Stimulated activated effector memory CD8-positive, alpha-beta T cell treated with anti-CD3 and anti-CD28 coated beads, Interleukin-12 subunit alpha, Interleukin-12 subunit beta, amount 100 ng/mL, for 72 hours (primary cell): Measurements from ENCODE around the gene NUPR1.
"Not testable (repeated sequence)": the region's sequence is repeated elsewhere in the genome, so short reads cannot be mapped to it uniquely, and the experiment has no call there.

ENCODE experiments used
- ATAC-seq: fragments of 150-1000 bp; cut with Tn5 transposase; 2 replicates; pipeline ENCODE4 v1.10.0; 2021
- DNase-seq, 2 donors: peaks; one replicate each; pipeline ENCODE4 v3.0.0; 2021 to 2022; ENCODE audit warnings: low spot score in 2 of 2
- H3K27ac Mint-ChIP-seq: one replicate; pipeline ENCODE4 v1.8.0; 2022; ENCODE audit warnings: mild to moderate bottlenecking, mixed read lengths
- H3K36me3 Mint-ChIP-seq: one replicate; pipeline ENCODE4 v1.8.0; 2022; ENCODE audit warnings: mild to moderate bottlenecking, mixed read lengths
- H3K4me1 Mint-ChIP-seq: one replicate; pipeline ENCODE4 v1.8.0; 2022; ENCODE audit warnings: mixed read lengths
- H3K4me3 Mint-ChIP-seq: one replicate; pipeline ENCODE4 v1.8.0; 2022; ENCODE audit warnings: mild to moderate bottlenecking, mixed read lengths
- H3K9me3 Mint-ChIP-seq: one replicate; pipeline ENCODE4 v1.8.0; 2022; ENCODE audit warnings: mixed read lengths

Gene NUPR1

GRCh38 chr16:28540346-28540745 is 1.6 kb upstream of the NUPR1 start:
- Mint-ChIP-seq H3K27ac (no peak overlapping the region), H3K4me3 (no peak overlapping the region), H3K9me3 (peaks cover 3% of the 10 kb centered on the region), H3K4me1 (peaks cover 18% of the 10 kb centered on the region), H3K36me3 (no peaks in the 10 kb centered on the region)
- DNase-seq (no peak), ATAC-seq (no peak)

GRCh38 chr16:28537964-28538732 is 626 bp downstream of the NUPR1 start:
- peaks cover 31% of the 10 kb centered on the region for H3K4me1 Mint-ChIP-seq
- peaks cover 3% of the 10 kb centered on the region for H3K9me3 Mint-ChIP-seq
- no peak for ATAC-seq
- DNase-seq = no peak
- peak overlapping the region; percentile 5 for H3K27ac Mint-ChIP-seq
- H3K4me3 Mint-ChIP-seq = no peak overlapping the region
- no peaks in the 10 kb centered on the region for H3K36me3 Mint-ChIP-seq

DNA sequence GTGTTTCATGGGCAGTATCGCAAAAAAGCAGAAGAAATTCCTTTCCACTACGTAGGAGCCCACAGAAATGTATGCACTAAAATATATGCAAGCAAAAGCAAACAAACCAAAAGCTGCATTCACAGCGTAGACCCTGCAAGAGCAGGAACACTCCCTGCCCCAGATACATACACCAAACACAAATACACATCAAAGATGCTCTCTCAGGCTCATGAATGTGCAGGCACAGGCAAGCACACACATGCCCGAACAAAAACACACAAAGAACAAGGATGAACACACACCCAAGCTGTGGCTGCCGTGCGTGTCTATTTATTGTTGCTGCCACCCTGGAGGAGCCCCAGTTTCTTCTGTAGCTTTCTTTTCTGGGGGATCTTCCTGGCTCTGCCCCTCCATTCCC is 1.7 kb downstream of the NUPR1 start:
- ATAC-seq (no peak), DNase-seq (no peak)
- Mint-ChIP-seq H3K4me3 (no peak overlapping the region), H3K9me3 (peaks cover 3% of the 10 kb centered on the region), H3K36me3 (no peaks in the 10 kb centered on the region), H3K4me1 (peaks cover 33% of the 10 kb centered on the region), H3K27ac (peak overlapping the region; percentile 77)

DNA sequence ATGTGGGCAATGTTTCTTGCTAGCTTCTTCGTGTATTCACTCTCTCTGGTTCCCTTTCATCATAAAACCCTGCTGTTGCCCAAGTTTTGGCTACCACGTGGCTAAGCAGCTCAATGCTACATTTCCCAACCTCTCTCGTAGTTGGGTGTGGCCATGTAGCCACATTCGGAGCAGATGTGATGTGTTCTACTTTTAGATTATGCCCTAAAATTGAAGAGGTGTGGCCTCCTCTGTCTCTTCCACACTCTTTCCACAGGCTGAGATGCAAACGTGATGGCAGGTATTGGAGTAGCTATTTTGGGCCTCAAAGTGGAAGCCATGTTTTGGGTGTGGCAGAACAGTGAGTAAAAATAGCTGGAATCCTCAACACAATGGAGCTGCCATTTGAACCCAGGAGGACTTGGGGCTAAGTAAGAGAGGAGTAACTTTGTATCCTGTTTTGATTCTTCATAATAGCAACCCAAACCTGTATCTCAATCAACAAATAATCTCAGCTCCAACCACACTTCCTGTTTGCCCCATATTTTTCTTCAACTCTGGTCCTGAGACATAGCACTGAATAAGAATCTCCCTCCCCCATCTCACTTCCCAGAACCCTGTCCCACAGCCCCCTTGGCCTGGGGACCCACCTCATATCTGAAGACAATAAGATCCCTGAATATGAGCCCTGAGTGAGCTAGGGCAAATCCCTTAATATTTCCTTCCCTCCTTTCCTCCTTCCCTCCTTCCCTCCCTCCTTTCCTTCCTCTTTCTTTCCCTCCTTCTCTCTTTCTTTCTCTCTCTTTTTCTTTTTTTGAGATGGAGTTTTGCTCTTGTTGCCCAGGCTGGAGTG is 4.0 kb downstream of the NUPR1 start:
- peaks cover 36% of the 10 kb centered on the region for H3K4me1 Mint-ChIP-seq
- H3K27ac Mint-ChIP-seq = peak overlapping the region; percentile 89
- H3K36me3 Mint-ChIP-seq = no peaks in the 10 kb centered on the region
- no peak for ATAC-seq
- peak overlapping the region; percentile 36 for H3K4me3 Mint-ChIP-seq
- DNase-seq = no peak
- H3K9me3 Mint-ChIP-seq = peaks cover 3% of the 10 kb centered on the region

GRCh38 chr16:28532940-28533647 is 5.7 kb downstream of the NUPR1 start:
- no peak for ATAC-seq
- DNase-seq = no peak
- Mint-ChIP-seq H3K4me3 (no peak overlapping the region), H3K4me1 (peaks cover 35% of the 10 kb centered on the region), H3K36me3 (no peaks in the 10 kb centered on the region), H3K27ac (no peak overlapping the region), H3K9me3 (peaks cover 3% of the 10 kb centered on the region)

DNA sequence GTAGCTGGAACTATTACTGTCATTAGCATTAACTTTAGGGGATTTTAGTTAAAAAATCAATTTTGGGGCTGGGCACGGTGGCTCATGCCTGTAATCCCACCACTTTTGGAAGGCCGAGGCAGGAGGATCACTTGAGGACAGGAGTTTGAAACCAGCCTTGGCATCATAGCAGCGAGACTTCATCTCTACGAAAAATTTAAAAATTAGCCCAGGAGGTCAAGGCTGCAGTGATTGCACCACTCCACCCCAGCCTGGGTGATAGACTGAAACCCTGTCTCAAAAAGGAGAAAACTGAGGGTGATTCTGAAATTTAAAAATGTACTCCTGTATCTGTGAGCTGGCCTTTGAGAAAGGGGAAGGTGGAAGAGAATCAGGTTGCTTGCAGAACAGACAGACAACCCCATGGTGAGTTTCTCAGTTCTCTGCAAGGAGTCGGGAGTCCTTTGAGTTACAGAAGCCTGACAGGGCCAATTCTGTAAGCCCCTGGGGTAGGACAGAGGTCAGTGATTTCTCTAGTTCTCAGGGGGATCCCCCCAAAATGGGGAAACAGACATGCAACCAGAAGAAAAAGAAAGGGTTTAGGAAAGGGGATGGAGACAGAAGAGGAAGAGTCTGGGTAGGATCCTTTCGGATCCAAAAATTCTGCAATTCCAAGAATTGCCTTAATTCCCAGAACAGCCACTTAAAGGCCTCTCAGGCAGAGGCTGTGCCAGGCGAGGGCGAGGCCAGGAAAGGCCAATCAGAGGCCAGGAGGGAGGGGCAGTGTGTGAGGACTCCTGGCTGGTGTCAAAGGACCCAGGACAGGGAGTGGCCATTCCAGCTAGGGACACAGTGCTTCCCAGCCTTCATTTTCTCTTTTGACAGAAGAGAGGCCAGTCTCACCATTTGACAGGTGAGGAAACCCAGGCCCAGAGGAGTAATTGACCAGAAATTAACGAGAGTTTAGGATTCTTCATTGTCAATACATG is 6.7 kb downstream of the NUPR1 start:
- Mint-ChIP-seq H3K4me1 (peaks cover 26% of the 10 kb centered on the region), H3K4me3 (no peak overlapping the region), H3K9me3 (peaks cover 3% of the 10 kb centered on the region), H3K36me3 (no peaks in the 10 kb centered on the region), H3K27ac (no peak overlapping the region)
- ATAC-seq = no peak
- DNase-seq = no peak

- Mint-ChIP-seq H3K4me3 (no peak overlapping the region), H3K4me1 (peaks cover 6% of the 10 kb centered on the region), H3K27ac (peak overlapping the region; percentile 30), H3K36me3 (no peaks in the 10 kb centered on the region), H3K9me3 (no peaks in the 10 kb centered on the region)
- ATAC-seq (no peak), DNase-seq (no peak)
These were observed 9.7 kb downstream of the NUPR1 start for GRCh38 chr16:28529124-28529523.

DNA sequence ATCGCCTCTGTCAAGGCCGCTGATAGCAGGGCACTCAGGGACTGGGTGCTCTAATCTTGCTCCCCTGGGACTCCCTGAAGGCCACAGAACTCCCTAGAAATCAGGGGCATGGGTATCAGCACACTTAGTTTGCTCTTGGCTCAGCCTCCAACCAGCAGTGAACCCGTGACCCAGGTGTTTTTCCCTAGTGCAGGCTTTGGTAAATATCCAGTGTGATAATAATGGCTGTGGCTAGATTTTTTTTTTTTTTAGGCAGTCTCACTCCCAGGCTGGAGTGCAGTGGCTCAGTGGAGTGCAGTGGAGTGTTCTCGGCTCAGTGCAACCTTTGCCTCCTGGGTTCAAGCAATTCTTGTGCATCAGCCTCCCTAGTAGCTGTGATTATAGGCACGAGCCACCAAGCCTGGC is 10.3 kb downstream of the NUPR1 start:
- Mint-ChIP-seq H3K9me3 (no peaks in the 10 kb centered on the region), H3K36me3 (no peaks in the 10 kb centered on the region), H3K4me1 (peaks cover 5% of the 10 kb centered on the region), H3K27ac (no peak overlapping the region), H3K4me3 (no peak overlapping the region)
- DNase-seq = no peak
- no peak for ATAC-seq

- Mint-ChIP-seq H3K9me3 (no peaks in the 10 kb centered on the region), H3K27ac (no peak overlapping the region), H3K36me3 (no peaks in the 10 kb centered on the region), H3K4me1 (peaks cover 9% of the 10 kb centered on the region), H3K4me3 (no peak overlapping the region)
- ATAC-seq = no peak
- DNase-seq = no peak
These were observed 10.8 kb downstream of the NUPR1 start for GRCh38 chr16:28527985-28528384.

GRCh38 chr16:28527100-28527785 is 11.5 kb downstream of the NUPR1 start:
- H3K4me3 Mint-ChIP-seq, DNase-seq, H3K27ac Mint-ChIP-seq, H3K36me3 Mint-ChIP-seq, H3K9me3 Mint-ChIP-seq, ATAC-seq: not testable (repeated sequence)
- H3K4me1 Mint-ChIP-seq = peaks cover 11% of the 10 kb centered on the region

DNA sequence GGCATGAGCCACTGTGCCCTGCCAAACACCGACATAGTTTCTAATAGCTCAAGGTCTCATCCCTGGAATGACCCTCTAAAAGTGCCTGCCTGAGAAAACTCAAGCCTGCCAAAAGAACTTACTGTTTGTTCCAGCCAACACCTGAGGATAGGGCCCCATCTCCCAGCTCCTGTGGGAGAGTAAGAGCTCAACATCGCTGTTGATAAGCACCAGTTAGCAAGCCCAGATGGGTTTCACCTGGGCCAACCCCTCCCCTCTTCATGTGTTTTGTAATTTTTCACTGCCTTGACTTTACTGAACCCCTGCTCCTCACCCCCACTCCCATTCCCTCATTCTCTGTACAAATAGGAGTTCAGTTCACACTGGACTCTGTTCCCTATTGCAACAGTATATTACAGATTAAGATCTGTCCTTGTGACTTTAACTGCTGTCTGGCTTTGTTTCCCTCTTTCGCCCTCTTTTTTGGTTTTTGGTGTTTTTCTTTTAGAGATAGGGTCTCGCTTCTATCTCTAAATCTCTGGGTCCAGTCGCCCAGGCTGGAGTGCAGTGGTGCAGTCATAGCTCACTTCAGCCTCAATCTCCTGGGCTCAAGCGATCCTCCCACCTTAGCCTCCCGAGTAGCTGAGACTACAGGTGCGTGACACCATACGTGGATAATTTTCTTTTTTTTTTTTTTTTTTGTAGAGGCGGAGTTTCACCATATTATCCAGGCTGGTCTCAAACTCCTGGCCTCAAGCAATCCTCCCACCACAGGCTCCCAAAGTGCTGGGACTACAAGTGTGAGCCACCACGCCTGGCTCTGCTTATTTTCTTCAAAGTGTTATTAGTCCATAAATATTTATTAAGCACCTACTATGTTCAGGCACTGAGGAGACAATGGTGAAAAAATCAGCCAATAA is 12.3 kb downstream of the NUPR1 start:
- Mint-ChIP-seq H3K36me3 (no peaks in the 10 kb centered on the region), H3K4me3 (no peak overlapping the region), H3K9me3 (no peaks in the 10 kb centered on the region), H3K4me1 (peaks cover 6% of the 10 kb centered on the region), H3K27ac (no peak overlapping the region)
- DNase-seq = no peak
- ATAC-seq = no peak

DNA sequence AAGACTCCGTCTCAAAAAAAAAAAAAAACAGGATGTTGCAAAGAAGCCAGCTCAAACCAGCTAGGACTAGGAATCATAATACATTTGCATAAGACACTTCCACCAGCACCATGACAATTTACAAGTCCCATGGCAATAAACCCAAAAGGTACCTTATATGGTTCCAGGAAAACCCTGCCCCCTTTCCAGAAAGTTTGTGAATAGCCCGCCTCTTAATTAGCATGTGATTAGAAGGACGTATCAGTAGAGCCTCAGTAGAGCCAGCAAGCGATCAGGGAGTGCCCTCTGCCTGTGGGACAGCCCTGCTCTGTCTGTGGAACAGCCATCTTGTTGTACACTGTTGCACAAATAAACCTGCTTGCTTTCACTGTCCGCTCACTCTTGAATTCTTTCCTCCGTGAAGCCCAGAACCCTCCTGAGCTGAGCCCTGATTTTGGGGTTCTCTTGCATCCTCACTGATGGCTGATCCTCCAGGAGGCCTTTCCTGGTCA is 14.0 kb downstream of the NUPR1 start:
- H3K4me3 Mint-ChIP-seq = no peak overlapping the region

GRCh38 chr16:28522792-28523191 is 16.0 kb downstream of the NUPR1 start:
- DNase-seq = peak in 1 of 2 donors; percentile 58
- Mint-ChIP-seq H3K27ac (no peak overlapping the region), H3K4me3 (no peak overlapping the region), H3K9me3 (no peaks in the 10 kb centered on the region), H3K36me3 (no peaks in the 10 kb centered on the region), H3K4me1 (peaks cover 6% of the 10 kb centered on the region)
- peak; percentile 57 for ATAC-seq

More for the DNA sequence above, 14.0 kb downstream of the NUPR1 start:
- DNase-seq (no peak), ATAC-seq (no peak)
- Mint-ChIP-seq H3K4me1 (peaks cover 6% of the 10 kb centered on the region), H3K36me3 (no peaks in the 10 kb centered on the region), H3K27ac (no peak overlapping the region), H3K9me3 (no peaks in the 10 kb centered on the region)
